Neural progenitor cell (in vitro differentiated cells): ENCODE data around the gene MPZL3. TPM values are rescaled to one million over a fixed set of nuclear protein-coding genes. Genes with fewer than 3 reads are reported as not detected.

Experiments used
- DNase-seq: peaks from one replicate; pipeline ENCODE4 v3.0.0-alpha.2; 2016; ENCODE audit warnings: low spot score
- H2AFZ ChIP-seq: fragments of 200-600 bp; sonication (generic); replicated peaks from 2 replicates; pipeline ENCODE4 v1.6.1; 2016; ENCODE audit warnings: antibody characterized with exemption
- H3F3A ChIP-seq: fragments of 200-600 bp; sonication (generic); 2 replicates; pipeline ENCODE4 v1.6.1; 2016; ENCODE audit warnings: antibody characterized with exemption, low read depth
- H3K27ac ChIP-seq: fragments of 200-600 bp; sonication (generic); 2 replicates; pipeline ENCODE4 v1.5.1; 2016; ENCODE audit warnings: mild to moderate bottlenecking
- H3K27me3 ChIP-seq: fragments of 200-600 bp; sonication (generic); 2 replicates; pipeline ENCODE4 v1.6.1; 2016; ENCODE audit warnings: mild to moderate bottlenecking, moderate library complexity
- H3K36me3 ChIP-seq: fragments of 200-600 bp; sonication (generic); 2 replicates; pipeline ENCODE4 v1.5.1; 2016
- H3K4me1 ChIP-seq: fragments of 200-600 bp; sonication (generic); 2 replicates; pipeline ENCODE4 v1.6.1; 2016; ENCODE audit warnings: mixed run types
- H3K4me2 ChIP-seq: fragments of 200-600 bp; sonication (generic); 2 replicates; pipeline ENCODE4 v1.6.1; 2016
- H3K4me3 ChIP-seq: fragments of 200-600 bp; sonication (generic); 2 replicates; pipeline ENCODE4 v1.5.1; 2016
- H3K79me2 ChIP-seq: fragments of 200-600 bp; sonication (generic); 2 replicates; pipeline ENCODE4 v1.6.1; 2016; ENCODE audit warnings: low read depth
- H3K9ac ChIP-seq: fragments of 200-600 bp; sonication (generic); 2 replicates; pipeline ENCODE4 v1.6.1; 2016
- H3K9me3 ChIP-seq: fragments of 200-600 bp; sonication (generic); 2 replicates; pipeline ENCODE4 v1.5.1; 2016; ENCODE audit warnings: low read depth
- H4K20me1 ChIP-seq: fragments of 200-600 bp; sonication (generic); 2 replicates; pipeline ENCODE4 v1.6.1; 2016; ENCODE audit warnings: low read depth
- H3K27ac Mint-ChIP-seq: 3 replicates; pipeline ENCODE4 v1.8.0; 2021; ENCODE audit warnings: mixed read lengths
- H3K27me3 Mint-ChIP-seq: 2 replicates; pipeline ENCODE4 v1.8.0; 2022; ENCODE audit warnings: low read depth, mild to moderate bottlenecking, inconsistent platforms, moderate library complexity, mixed read lengths; ENCODE audit not compliant: insufficient read depth
- H3K36me3 Mint-ChIP-seq: 3 replicates; pipeline ENCODE4 v1.8.0; 2021; ENCODE audit warnings: mixed read lengths
- H3K4me1 Mint-ChIP-seq: 3 replicates; pipeline ENCODE4 v1.8.0; 2021; ENCODE audit warnings: mixed read lengths
- H3K4me3 Mint-ChIP-seq: 3 replicates; pipeline ENCODE4 v1.8.0; 2021; ENCODE audit warnings: mild to moderate bottlenecking, moderate library complexity, mixed read lengths
- H3K9me3 Mint-ChIP-seq: 3 replicates; pipeline ENCODE4 v1.8.0; 2020; ENCODE audit warnings: mixed read lengths
- EZH2 ChIP-seq: fragments of 200-600 bp; sonication (generic); IDR thresholded peaks from 2 replicates; pipeline ENCODE4 v1.6.1; 2017; ENCODE audit warnings: antibody characterized with exemption, mild to moderate bottlenecking, moderate library complexity
- EZH2phosphoT487 ChIP-seq: fragments of 200-600 bp; sonication (generic); IDR thresholded peaks from 2 replicates; pipeline ENCODE4 v1.6.1; 2017; ENCODE audit warnings: antibody characterized with exemption
- total RNA-seq: library from RNA; depleted of rRNA; stranded (reverse); fragments of >200 nt; gene quantifications from 2 replicates; pipeline ENCODE4 v1.2.3, GENCODE V29; 2015; ENCODE audit warnings: low replicate concordance
- TF ChIP-seq, protein P1 (sequence below): fragments of 200-600 bp; sonication (generic); IDR thresholded peaks from 2 replicates; pipeline ENCODE4 v1.5.1; 2017; ENCODE audit warnings: antibody characterized with exemption, mild to moderate bottlenecking

Gene MPZL3
- total RNA-seq, 1 donor from 2014 or later = 5.7 TPM

- Histone ChIP-seq H3K79me2 (no peaks in the 10 kb centered on the region), H3K4me1 (no peaks in the 10 kb centered on the region), H3K27ac (no peak overlapping the region), H3F3A (no peaks in the 10 kb centered on the region), H2AFZ (no peak overlapping the region), H3K4me2 (no peak overlapping the region), H3K4me3 (no peak overlapping the region), H3K9ac (no peak overlapping the region), H3K9me3 (no peaks in the 10 kb centered on the region), H3K36me3 (no peaks in the 10 kb centered on the region), H3K27me3 (peaks cover 4% of the 10 kb centered on the region), H4K20me1 (no peaks in the 10 kb centered on the region)
- Mint-ChIP-seq H3K4me3 (no peak overlapping the region), H3K9me3 (no peaks in the 10 kb centered on the region), H3K36me3 (no peaks in the 10 kb centered on the region), H3K4me1 (no peaks in the 10 kb centered on the region), H3K27ac (no peak overlapping the region), H3K27me3 (peaks cover 2% of the 10 kb centered on the region)
- TF ChIP-seq, protein P1, sequence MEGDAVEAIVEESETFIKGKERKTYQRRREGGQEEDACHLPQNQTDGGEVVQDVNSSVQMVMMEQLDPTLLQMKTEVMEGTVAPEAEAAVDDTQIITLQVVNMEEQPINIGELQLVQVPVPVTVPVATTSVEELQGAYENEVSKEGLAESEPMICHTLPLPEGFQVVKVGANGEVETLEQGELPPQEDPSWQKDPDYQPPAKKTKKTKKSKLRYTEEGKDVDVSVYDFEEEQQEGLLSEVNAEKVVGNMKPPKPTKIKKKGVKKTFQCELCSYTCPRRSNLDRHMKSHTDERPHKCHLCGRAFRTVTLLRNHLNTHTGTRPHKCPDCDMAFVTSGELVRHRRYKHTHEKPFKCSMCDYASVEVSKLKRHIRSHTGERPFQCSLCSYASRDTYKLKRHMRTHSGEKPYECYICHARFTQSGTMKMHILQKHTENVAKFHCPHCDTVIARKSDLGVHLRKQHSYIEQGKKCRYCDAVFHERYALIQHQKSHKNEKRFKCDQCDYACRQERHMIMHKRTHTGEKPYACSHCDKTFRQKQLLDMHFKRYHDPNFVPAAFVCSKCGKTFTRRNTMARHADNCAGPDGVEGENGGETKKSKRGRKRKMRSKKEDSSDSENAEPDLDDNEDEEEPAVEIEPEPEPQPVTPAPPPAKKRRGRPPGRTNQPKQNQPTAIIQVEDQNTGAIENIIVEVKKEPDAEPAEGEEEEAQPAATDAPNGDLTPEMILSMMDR = no peak
- TF ChIP-seq EZH2 (no peak), EZH2phosphoT487 (no peak)
- no peak for DNase-seq
Observed at GRCh38 chr11:118222437-118222836, 29.7 kb downstream of the MPZL3 start.

GRCh38 chr11:118221419-118221818 is 30.7 kb downstream of the MPZL3 start:
- Mint-ChIP-seq H3K36me3 (no peaks in the 10 kb centered on the region), H3K4me1 (no peaks in the 10 kb centered on the region), H3K4me3 (no peak overlapping the region), H3K27ac (no peak overlapping the region), H3K9me3 (no peaks in the 10 kb centered on the region), H3K27me3 (peaks cover 2% of the 10 kb centered on the region)
- Histone ChIP-seq H3K4me2 (no peak overlapping the region), H3K4me1 (no peaks in the 10 kb centered on the region), H3K9ac (no peak overlapping the region), H3K36me3 (no peaks in the 10 kb centered on the region), H3F3A (no peaks in the 10 kb centered on the region), H3K79me2 (no peaks in the 10 kb centered on the region), H3K27me3 (peaks cover 4% of the 10 kb centered on the region), H4K20me1 (no peaks in the 10 kb centered on the region), H2AFZ (no peak overlapping the region), H3K27ac (no peak overlapping the region), H3K4me3 (no peak overlapping the region), H3K9me3 (no peaks in the 10 kb centered on the region)
- DNase-seq = no peak
- TF ChIP-seq EZH2phosphoT487 = no peak
- TF ChIP-seq, protein P1 = no peak
- TF ChIP-seq EZH2 = no peak

DNA sequence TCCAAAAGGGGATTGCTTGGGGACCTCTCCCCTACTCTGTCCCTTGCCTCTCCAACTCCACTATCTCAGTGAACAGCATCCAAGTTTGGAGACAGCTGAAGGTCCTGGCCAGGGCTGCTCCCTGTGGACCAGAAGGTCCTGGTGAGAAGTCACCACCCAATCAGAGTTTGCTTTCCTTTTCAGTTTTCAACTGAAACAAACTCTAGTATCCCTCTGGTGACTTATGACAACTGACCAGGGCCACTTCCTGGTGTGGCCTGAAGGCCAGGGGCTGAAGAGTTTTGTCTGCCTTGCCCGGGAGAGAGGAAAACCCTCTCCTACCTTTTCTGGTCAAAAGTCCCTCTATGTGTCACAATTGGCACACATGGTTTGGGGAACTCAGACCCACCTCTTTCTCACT is 32.4 kb downstream of the MPZL3 start:
- Histone ChIP-seq H3K4me2 (no peak overlapping the region), H3K27ac (no peak overlapping the region), H3K9me3 (no peaks in the 10 kb centered on the region), H3K36me3 (no peaks in the 10 kb centered on the region), H3K4me1 (no peaks in the 10 kb centered on the region), H3F3A (no peaks in the 10 kb centered on the region), H4K20me1 (no peaks in the 10 kb centered on the region), H3K9ac (no peak overlapping the region), H3K27me3 (no peaks in the 10 kb centered on the region), H2AFZ (no peak overlapping the region), H3K79me2 (no peaks in the 10 kb centered on the region), H3K4me3 (no peak overlapping the region)
- Mint-ChIP-seq H3K27ac (no peak overlapping the region), H3K4me3 (no peak overlapping the region), H3K27me3 (peaks cover 2% of the 10 kb centered on the region), H3K4me1 (no peaks in the 10 kb centered on the region), H3K36me3 (no peaks in the 10 kb centered on the region), H3K9me3 (no peaks in the 10 kb centered on the region)
- TF ChIP-seq, protein P1 = no peak
- TF ChIP-seq EZH2phosphoT487 (no peak), EZH2 (no peak)
- DNase-seq = no peak

- no peaks in the 10 kb centered on the region for H3K27me3 ChIP-seq
- TF ChIP-seq, protein P1 = no peak
- TF ChIP-seq EZH2phosphoT487 = no peak
- no peak for TF ChIP-seq EZH2
- Mint-ChIP-seq H3K27me3 (peaks cover 2% of the 10 kb centered on the region), H3K9me3 (no peaks in the 10 kb centered on the region), H3K4me1 (no peaks in the 10 kb centered on the region), H3K4me3 (no peak overlapping the region), H3K27ac (no peak overlapping the region), H3K36me3 (no peaks in the 10 kb centered on the region)
- H3K79me2 ChIP-seq = no peaks in the 10 kb centered on the region
- peaks cover 2% of the 10 kb centered on the region for H3K4me1 ChIP-seq
- H4K20me1 ChIP-seq = no peaks in the 10 kb centered on the region
- no peak overlapping the region for H3K4me3 ChIP-seq
- no peak overlapping the region for H3K9ac ChIP-seq
- no peak overlapping the region for H3K4me2 ChIP-seq
- H2AFZ ChIP-seq = no peak overlapping the region
- DNase-seq = no peak
- no peaks in the 10 kb centered on the region for H3K9me3 ChIP-seq
- no peaks in the 10 kb centered on the region for H3K36me3 ChIP-seq
- no peaks in the 10 kb centered on the region for H3F3A ChIP-seq
- H3K27ac ChIP-seq = no peak overlapping the region
Observed at GRCh38 chr11:118219244-118219643, 32.9 kb downstream of the MPZL3 start.
